ENCODE measurements around the gene ADGRD1. TPM values are rescaled to one million over a fixed set of nuclear protein-coding genes. Genes with fewer than 3 reads are reported as not detected.

ADGRD1 gene
- polyA plus RNA-seq, 1 of the 3 experiments (the other 2 are of a cell fraction), result not detected

GRCh38 chr12:131044136-131044535 is 90.4 kb downstream of the ADGRD1 start (continued):
- no peak for TF ChIP-seq REST (IDR thresholded peaks at IDR 0.05; ENCODE audit: low read depth, low read length)

- H3K4me3 ChIP-seq (ENCODE audit: low read depth in 2 of 2, low read length in 1 of 2), result peak overlapping the region in 1 of 2 experiments; percentile 39; a peak in 2 of 4 replicates
- no peaks in the 10 kb centered on the region for H3K79me2 ChIP-seq (ENCODE audit: insufficient read depth)
- no peaks in the 10 kb centered on the region for H3K9me3 ChIP-seq
- no peaks in the 10 kb centered on the region for H3K36me3 ChIP-seq (replicated peaks in 1 of 2; ENCODE audit: control insufficient read depth in 1 of 2, insufficient read depth in 2 of 2, low read length in 1 of 2)
- H4K20me1 ChIP-seq (ENCODE audit: insufficient read depth), result no peaks in the 10 kb centered on the region
- H3K27me3 ChIP-seq (ENCODE audit: insufficient read depth), result no peaks in the 10 kb centered on the region
- no peaks in the 10 kb centered on the region for H3K9me2 ChIP-seq
- no peak overlapping the region for H3K9ac ChIP-seq
- ChIA-PET CTCF (interaction anchor here (0.7 to 4.1 kb wide), 3 partner anchors 59 to 87 kb away, joined by 3 to 20 read pairs (median 5); no protein-coding TSS in a partner anchor), POLR2A (no interaction called here)
- H3K4me2 ChIP-seq, result no peak overlapping the region
- H3F3A ChIP-seq (replicated peaks; ENCODE audit: insufficient read depth), result no peaks in the 10 kb centered on the region
- H3K27ac ChIP-seq (ENCODE audit: low read depth in 2 of 2, low read length in 1 of 2), result no peak overlapping the region
- no peak for TF ChIP-seq RCOR1 (IDR thresholded peaks at IDR 0.05; ENCODE audit: low read length)
- TF ChIP-seq IRF3 (IDR thresholded peaks at IDR 0.05; ENCODE audit: low read depth, low read length), result no peak
- TF ChIP-seq MXI1 (IDR thresholded peaks at IDR 0.05; ENCODE audit: low read depth, low read length), result no peak
- TF ChIP-seq TEAD4 (IDR thresholded peaks at IDR 0.05; ENCODE audit: borderline replicate concordance, insufficient read depth), result no peak
- TF ChIP-seq JUND (IDR thresholded peaks at IDR 0.05), result no peak
- no peak for TF ChIP-seq FOXM1 (IDR thresholded peaks at IDR 0.05; ENCODE audit: low read depth)
- no peak for TF ChIP-seq RAD21 (IDR thresholded peaks at IDR 0.05; ENCODE audit: low read length)
- TF ChIP-seq POLR2AphosphoS5 (IDR thresholded peaks at IDR 0.05; ENCODE audit: low read depth, low read length), result no peak
- no peak for TF ChIP-seq FOXJ3 (CRISPR knock-in tag; IDR thresholded peaks at IDR 0.05)
- no peak for TF ChIP-seq PBX3 (IDR thresholded peaks at IDR 0.05)
- TF ChIP-seq, protein P1, sequence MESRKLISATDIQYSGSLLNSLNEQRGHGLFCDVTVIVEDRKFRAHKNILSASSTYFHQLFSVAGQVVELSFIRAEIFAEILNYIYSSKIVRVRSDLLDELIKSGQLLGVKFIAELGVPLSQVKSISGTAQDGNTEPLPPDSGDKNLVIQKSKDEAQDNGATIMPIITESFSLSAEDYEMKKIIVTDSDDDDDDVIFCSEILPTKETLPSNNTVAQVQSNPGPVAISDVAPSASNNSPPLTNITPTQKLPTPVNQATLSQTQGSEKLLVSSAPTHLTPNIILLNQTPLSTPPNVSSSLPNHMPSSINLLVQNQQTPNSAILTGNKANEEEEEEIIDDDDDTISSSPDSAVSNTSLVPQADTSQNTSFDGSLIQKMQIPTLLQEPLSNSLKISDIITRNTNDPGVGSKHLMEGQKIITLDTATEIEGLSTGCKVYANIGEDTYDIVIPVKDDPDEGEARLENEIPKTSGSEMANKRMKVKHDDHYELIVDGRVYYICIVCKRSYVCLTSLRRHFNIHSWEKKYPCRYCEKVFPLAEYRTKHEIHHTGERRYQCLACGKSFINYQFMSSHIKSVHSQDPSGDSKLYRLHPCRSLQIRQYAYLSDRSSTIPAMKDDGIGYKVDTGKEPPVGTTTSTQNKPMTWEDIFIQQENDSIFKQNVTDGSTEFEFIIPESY (IDR thresholded peaks at IDR 0.05; ENCODE audit: borderline replicate concordance, low read depth), result no peak
- TF ChIP-seq GABPA (IDR thresholded peaks at IDR 0.05; ENCODE audit: low read depth), result no peak
- no peak for TF ChIP-seq MAX (IDR thresholded peaks at IDR 0.05; ENCODE audit: low read depth)
- no peak for TF ChIP-seq TCF12 (IDR thresholded peaks at IDR 0.05)
- peak; percentile 64 for DNase-seq
- H3K4me1 ChIP-seq (ENCODE audit: control insufficient read depth in 1 of 2, insufficient read depth in 2 of 2, low read depth in 1 of 2, low read length in 1 of 2), result peaks cover 0 to 35% of the 10 kb centered on the region in 2 experiments; a peak in 1 of 4 replicates
- 67% methylated on average over 36 of the region's 56 CpGs for WGBS (ENCODE audit: low lambda C conversion rate)
- H2AFZ ChIP-seq (ENCODE audit: low read depth), result no peak overlapping the region
These were observed 91.2 kb downstream of the ADGRD1 start for GRCh38 chr12:131044760-131045381.

Data from SK-N-SH (cell line).